Gastroesophageal sphincter (tissue), 4 donors: Measurements from ENCODE around the gene COBLL1. TPM values are rescaled to one million over a fixed set of nuclear protein-coding genes. Genes with fewer than 3 reads are reported as not detected.

Source experiments
- ATAC-seq: fragments of 150-250 bp; one replicate; pipeline ENCODE4 v1.9.1; 2016; ENCODE audit warnings: mild to moderate bottlenecking, moderate library complexity
- H3K27ac ChIP-seq, 4 donors: fragments of 200-600 bp; sonication (generic) in 3 of 4; 1 replicate in 3 of 4; 2 replicates in 1 of 4; pipeline ENCODE4 v1.5.1; 2016 to 2019
- H3K27me3 ChIP-seq: fragments of 200-600 bp; sonication (generic); one replicate; pipeline ENCODE4 v1.5.1; 2019
- H3K36me3 ChIP-seq, 2 donors: fragments of 200-600 bp; sonication (generic); one replicate each; pipeline ENCODE4 v1.5.1; 2019; ENCODE audit warnings: control low read depth in 1 of 2
- H3K4me1 ChIP-seq, 3 donors: fragments of 200-600 bp; sonication (generic); 1 replicate in 2 of 3; 2 replicates in 1 of 3; pipeline ENCODE4 v1.5.1; 2016 to 2019; ENCODE audit warnings: control low read depth in 2 of 3
- H3K4me3 ChIP-seq, 2 donors: fragments of 200-600 bp; sonication (generic); one replicate each; pipeline ENCODE4 v1.5.1; 2019; ENCODE audit warnings: mild to moderate bottlenecking in 1 of 2, moderate library complexity in 1 of 2
- H3K9me3 ChIP-seq, 3 donors: fragments of 200-600 bp; sonication (generic); one replicate each; pipeline ENCODE4 v1.5.1; 2017 to 2019; ENCODE audit warnings: control low read depth in 2 of 3
- EP300 ChIP-seq: sonication (generic); formaldehyde crosslinking; IDR thresholded peaks from one replicate; pipeline ENCODE4 v1.6.1; 2017; ENCODE audit warnings: antibody characterized with exemption, mild to moderate bottlenecking
- POLR2A ChIP-seq, 2 donors: fragments of 450-650 bp; IDR thresholded peaks; one replicate each; pipeline ENCODE4 v1.6.1; 2017; ENCODE audit warnings: antibody characterized with exemption in 2 of 2, mild to moderate bottlenecking in 2 of 2, moderate library complexity in 1 of 2
- POLR2AphosphoS5 ChIP-seq: sonication (generic); formaldehyde crosslinking; IDR thresholded peaks from one replicate; pipeline ENCODE4 v1.6.1; 2017; ENCODE audit warnings: antibody characterized with exemption
- WGBS, 2 donors: methylation state at CpG; one replicate each; pipeline ENCODE4 v1.1.5; 2018; ENCODE audit warnings: low coverage in 1 of 2; 5-methylcytosine and 5-hydroxymethylcytosine counted together
- total RNA-seq, 4 donors: library from RNA; depleted of rRNA; stranded (reverse); fragments of >200 nt; gene quantifications; one replicate each; pipeline ENCODE4 v1.1.0, GENCODE V29; 2016
- TF ChIP-seq, protein P1 (sequence below), 4 experiments: fragments of 200-600 bp in 2 of 4; fragments of 450-650 bp in 2 of 4; sonication (generic) in 1 of 4; IDR thresholded peaks; one replicate each; pipeline ENCODE4 v1.5.1; 2017 to 2019; ENCODE audit warnings: antibody characterized with exemption in 4 of 4, mild to moderate bottlenecking in 2 of 4, moderate library complexity in 2 of 4

The COBLL1 gene
- total RNA-seq, 4 donors from 2014 or later, result 25.7 to 71.6 (median 56.6) TPM

DNA sequence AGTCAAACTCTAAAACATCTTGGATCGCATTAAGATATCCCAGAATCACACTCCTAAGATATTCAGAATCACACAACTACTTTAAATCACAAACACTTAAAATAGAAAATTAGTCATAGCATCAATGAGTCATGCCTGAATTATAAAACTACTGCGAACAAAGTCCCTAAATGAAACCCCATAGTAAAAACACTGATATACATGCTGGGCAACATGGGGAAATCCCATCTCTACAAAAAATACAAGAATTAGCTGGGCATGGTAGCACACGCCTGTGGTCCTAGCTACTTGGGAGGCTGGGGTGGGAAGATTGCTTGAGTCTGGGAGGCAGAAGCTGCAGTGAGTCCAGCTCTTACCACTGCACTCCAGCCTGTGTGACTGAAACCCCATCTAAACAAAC, 101.7 kb downstream of the COBLL1 start:
- no peaks in the 10 kb centered on the region for H3K9me3 ChIP-seq
- no peak overlapping the region for H3K4me3 ChIP-seq
- peak overlapping the region in 1 of 4 donors; percentile 44 for H3K27ac ChIP-seq
- no peaks in the 10 kb centered on the region for H3K36me3 ChIP-seq
- 16 to 30% methylated on average over 3 of the region's 3 CpGs for WGBS, 2 donors
- ATAC-seq, result peak; percentile 52
- TF ChIP-seq, protein P1, sequence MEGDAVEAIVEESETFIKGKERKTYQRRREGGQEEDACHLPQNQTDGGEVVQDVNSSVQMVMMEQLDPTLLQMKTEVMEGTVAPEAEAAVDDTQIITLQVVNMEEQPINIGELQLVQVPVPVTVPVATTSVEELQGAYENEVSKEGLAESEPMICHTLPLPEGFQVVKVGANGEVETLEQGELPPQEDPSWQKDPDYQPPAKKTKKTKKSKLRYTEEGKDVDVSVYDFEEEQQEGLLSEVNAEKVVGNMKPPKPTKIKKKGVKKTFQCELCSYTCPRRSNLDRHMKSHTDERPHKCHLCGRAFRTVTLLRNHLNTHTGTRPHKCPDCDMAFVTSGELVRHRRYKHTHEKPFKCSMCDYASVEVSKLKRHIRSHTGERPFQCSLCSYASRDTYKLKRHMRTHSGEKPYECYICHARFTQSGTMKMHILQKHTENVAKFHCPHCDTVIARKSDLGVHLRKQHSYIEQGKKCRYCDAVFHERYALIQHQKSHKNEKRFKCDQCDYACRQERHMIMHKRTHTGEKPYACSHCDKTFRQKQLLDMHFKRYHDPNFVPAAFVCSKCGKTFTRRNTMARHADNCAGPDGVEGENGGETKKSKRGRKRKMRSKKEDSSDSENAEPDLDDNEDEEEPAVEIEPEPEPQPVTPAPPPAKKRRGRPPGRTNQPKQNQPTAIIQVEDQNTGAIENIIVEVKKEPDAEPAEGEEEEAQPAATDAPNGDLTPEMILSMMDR (IDR thresholded peaks at IDR 0.05), result no peak
- TF ChIP-seq POLR2A (IDR thresholded peaks at IDR 0.05) (no peak), EP300 (no peak), POLR2AphosphoS5 (no peak)
- H3K27me3 ChIP-seq, result no peaks in the 10 kb centered on the region
- peaks cover 0 to 72% (median 8%) of the 10 kb centered on the region in 3 donors for H3K4me1 ChIP-seq

DNA sequence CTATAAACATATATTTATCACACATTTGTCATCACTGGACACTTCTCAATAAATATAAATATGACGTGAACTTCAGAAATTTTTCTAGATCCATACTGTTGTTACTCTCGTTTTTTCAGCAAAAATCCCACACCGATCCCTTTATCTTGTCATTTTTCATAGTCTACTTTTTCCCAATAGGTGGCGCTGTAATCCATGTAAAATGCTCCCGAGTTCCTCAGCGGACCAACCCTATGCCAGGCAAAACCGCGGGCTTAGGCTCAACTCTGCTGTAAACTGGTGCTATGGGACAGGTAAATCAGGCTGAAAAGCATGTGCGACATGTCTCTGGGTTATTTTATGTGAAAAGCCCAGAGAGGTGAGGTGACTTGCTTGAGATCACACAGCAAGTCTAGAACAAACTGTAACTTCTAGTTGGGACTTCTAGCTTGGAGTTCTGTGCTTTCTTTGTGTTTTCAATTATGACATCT, 104.0 kb downstream of the COBLL1 start:
- TF ChIP-seq, protein P1 (IDR thresholded peaks at IDR 0.05), result peak; percentile 68 to 85 (median 78)
- no peak for TF ChIP-seq POLR2A (IDR thresholded peaks at IDR 0.05)
- H3K27ac ChIP-seq, result peak overlapping the region in 1 of 4 donors; percentile 23
- no peaks in the 10 kb centered on the region for H3K36me3 ChIP-seq
- peaks cover 0 to 69% (median 6%) of the 10 kb centered on the region in 3 donors for H3K4me1 ChIP-seq
- WGBS, 2 donors, result 1 to 8% methylated on average over 5 to 9 of the region's 9 CpGs
- peak; percentile 72 for ATAC-seq
- no peaks in the 10 kb centered on the region for H3K9me3 ChIP-seq
- no peaks in the 10 kb centered on the region for H3K27me3 ChIP-seq
- H3K4me3 ChIP-seq, result no peak overlapping the region

DNA sequence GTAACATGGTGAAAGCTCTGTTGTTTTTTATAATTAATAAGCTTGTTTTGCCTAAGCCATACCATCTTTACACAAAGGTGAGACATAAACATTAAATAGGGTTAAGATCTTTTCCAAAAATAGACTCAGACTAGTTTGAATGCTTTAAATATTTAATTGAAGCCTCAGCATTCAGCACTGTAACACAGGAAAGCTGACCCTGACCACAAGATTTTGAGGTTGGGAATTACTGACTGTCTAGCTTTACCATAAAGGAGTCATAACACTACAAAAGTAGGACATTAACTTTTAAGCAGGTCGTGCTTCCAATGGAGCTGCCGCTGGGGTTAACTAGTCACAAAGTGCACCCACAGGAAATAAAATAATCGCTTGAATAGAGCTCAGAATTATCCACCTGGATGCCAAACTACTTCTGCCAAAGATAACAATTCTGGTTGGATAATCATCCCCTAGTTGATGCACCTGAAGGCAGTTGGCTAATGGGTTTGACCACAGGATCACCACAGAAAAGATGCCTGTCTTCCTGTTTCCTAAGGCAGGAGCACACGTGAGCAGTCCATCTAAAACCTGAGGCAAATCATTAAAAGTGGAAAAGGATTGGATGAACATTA, 106.2 kb downstream of the COBLL1 start:
- H3K36me3 ChIP-seq, result no peaks in the 10 kb centered on the region
- TF ChIP-seq POLR2AphosphoS5 (no peak), POLR2A (IDR thresholded peaks at IDR 0.05) (no peak), EP300 (no peak)
- TF ChIP-seq, protein P1 (IDR thresholded peaks at IDR 0.05), result no peak
- H3K4me3 ChIP-seq, result no peak overlapping the region
- H3K9me3 ChIP-seq, result no peaks in the 10 kb centered on the region
- WGBS, 2 donors, result 63 to 81% methylated on average over 3 to 4 of the region's 4 CpGs
- no peak for ATAC-seq
- no peak overlapping the region for H3K27ac ChIP-seq
- H3K27me3 ChIP-seq, result no peaks in the 10 kb centered on the region
- peaks cover 0 to 57% (median 5%) of the 10 kb centered on the region in 3 donors for H3K4me1 ChIP-seq

DNA sequence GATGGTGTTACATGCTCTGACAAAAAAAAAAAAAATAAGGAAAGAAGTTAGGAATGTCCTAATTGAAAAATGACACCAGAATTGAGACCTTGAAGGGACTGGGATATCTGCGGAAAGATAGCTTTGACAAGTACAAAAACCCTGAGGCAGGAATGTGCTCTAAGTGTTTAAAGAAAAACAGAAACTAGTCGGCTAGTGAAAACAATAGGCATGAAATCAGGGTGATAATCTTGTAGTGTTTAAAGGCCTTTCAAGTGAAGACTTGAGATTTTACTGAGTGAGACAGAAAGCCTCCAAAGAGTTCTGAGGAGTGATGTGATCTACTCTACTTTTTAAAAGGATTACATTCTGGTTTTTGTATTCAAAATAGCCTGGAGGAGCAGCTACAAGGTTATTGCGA, 107.4 kb downstream of the COBLL1 start:
- Histone ChIP-seq H3K9me3 (no peaks in the 10 kb centered on the region), H3K36me3 (no peaks in the 10 kb centered on the region), H3K4me3 (no peak overlapping the region), H3K27me3 (no peaks in the 10 kb centered on the region), H3K27ac (peak overlapping the region in 1 of 4 donors; percentile 13), H3K4me1 (peaks cover 0 to 45% (median 5%) of the 10 kb centered on the region in 3 donors)
- no peak for TF ChIP-seq POLR2A (IDR thresholded peaks at IDR 0.05)
- no peak for TF ChIP-seq POLR2AphosphoS5
- TF ChIP-seq EP300, result no peak
- TF ChIP-seq, protein P1 (IDR thresholded peaks at IDR 0.05), result no peak
- WGBS, 2 donors, result 58 to 60% methylated on average over 3 of the region's 3 CpGs
- ATAC-seq, result no peak

DNA sequence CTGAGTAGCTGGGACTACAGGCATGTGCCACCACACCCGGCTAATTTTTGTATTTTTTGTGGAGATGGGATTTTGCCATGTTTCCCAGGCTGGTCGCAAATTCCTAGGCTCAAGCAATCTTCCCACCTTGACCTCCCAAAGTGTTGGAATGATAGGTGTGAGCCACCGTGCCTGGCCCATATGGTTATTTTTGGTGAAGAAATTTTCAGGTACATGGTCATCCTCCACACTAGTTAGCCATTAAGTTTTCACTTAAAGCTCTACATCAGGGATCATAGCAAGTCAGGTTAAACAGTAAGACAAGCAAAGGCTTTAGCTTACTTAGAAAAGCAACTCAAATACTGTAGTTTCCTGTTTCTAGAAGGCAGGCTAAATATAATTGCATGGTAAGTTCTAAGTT, 116.1 kb downstream of the COBLL1 start:
- H3K36me3 ChIP-seq, result peaks cover 0 to 15% of the 10 kb centered on the region in 2 donors
- TF ChIP-seq, protein P1 (IDR thresholded peaks at IDR 0.05), result no peak
- no peak for TF ChIP-seq POLR2AphosphoS5
- no peak for TF ChIP-seq POLR2A (IDR thresholded peaks at IDR 0.05)
- no peak for TF ChIP-seq EP300
- H3K27me3 ChIP-seq, result no peaks in the 10 kb centered on the region
- no peak for ATAC-seq
- no peak overlapping the region for H3K27ac ChIP-seq
- no peaks in the 10 kb centered on the region for H3K9me3 ChIP-seq
- 87 to 100% methylated on average over 2 to 3 of the region's 3 CpGs for WGBS, 2 donors
- H3K4me3 ChIP-seq, result no peak overlapping the region
- peaks cover 0 to 2% (median 0%) of the 10 kb centered on the region in 3 donors for H3K4me1 ChIP-seq
